ENCODE results near the gene SYNDIG1. TPM values are rescaled to one million over a fixed set of nuclear protein-coding genes. Genes with fewer than 3 reads are reported as not detected.

Gene SYNDIG1
- total RNA-seq, 2 experiments from 2014 or later, result not detected

DNA sequence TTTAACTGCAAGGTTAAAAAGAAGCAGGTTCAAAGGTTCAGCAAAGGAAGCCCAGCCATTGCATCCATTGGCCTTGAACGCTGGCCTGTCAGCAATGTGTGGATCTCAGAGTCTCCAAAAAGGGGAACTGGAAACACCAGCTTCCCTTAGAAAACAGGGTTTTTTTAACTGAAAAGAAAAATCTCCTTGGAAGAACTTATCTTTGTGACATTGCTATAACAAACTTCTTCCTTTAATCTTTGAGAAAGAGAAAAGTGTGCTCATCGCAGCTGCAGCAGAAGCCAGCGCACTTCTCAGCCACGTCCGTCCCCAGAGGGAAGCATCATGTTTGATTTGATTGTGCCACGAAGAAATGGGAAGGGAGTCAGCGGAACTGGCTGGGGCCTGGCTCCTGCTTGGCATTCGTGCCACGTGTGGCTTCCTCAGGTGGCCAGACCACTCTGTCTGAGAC lies 215.0 kb downstream of the SYNDIG1 start:
- ChIA-PET CTCF (ENCODE audit: unreplicated experiment) (no interaction called here), POLR2A (interaction anchor here (0.7 kb wide), 1 partner anchor 18 kb away, joined by 4 read pairs; no protein-coding TSS in a partner anchor)
- no peak for DNase-seq (ENCODE audit: low spot score)
- TF ChIP-seq, protein P1, sequence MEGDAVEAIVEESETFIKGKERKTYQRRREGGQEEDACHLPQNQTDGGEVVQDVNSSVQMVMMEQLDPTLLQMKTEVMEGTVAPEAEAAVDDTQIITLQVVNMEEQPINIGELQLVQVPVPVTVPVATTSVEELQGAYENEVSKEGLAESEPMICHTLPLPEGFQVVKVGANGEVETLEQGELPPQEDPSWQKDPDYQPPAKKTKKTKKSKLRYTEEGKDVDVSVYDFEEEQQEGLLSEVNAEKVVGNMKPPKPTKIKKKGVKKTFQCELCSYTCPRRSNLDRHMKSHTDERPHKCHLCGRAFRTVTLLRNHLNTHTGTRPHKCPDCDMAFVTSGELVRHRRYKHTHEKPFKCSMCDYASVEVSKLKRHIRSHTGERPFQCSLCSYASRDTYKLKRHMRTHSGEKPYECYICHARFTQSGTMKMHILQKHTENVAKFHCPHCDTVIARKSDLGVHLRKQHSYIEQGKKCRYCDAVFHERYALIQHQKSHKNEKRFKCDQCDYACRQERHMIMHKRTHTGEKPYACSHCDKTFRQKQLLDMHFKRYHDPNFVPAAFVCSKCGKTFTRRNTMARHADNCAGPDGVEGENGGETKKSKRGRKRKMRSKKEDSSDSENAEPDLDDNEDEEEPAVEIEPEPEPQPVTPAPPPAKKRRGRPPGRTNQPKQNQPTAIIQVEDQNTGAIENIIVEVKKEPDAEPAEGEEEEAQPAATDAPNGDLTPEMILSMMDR (conservative IDR thresholded peaks at IDR 0.05; ENCODE audit: low read length), result no peak
- TF ChIP-seq EZH2phosphoT487 (IDR thresholded peaks at IDR 0.05; ENCODE audit: borderline replicate concordance, low read depth, low read length), result no peak
- no TSS peak for BruUV-seq (replicated peaks)
- intact Hi-C loops (cut with micrococcal nuclease; ENCODE audit: unreplicated experiment), result no loop called here
- no peaks in the 10 kb centered on the region for H3K9me2 ChIP-seq (ENCODE audit: insufficient read depth, low read length)
- no peaks in the 10 kb centered on the region for H4K20me1 ChIP-seq (ENCODE audit: insufficient read depth, low read length)
- H2AFZ ChIP-seq (ENCODE audit: low read length), result no peak overlapping the region
- H3K9me3 ChIP-seq (ENCODE audit: low read length), result 0 out of 2 replicates have a peak, but pooled peaks cover 4% of the 10 kb centered on the region
- no peaks in the 10 kb centered on the region for H3K4me1 ChIP-seq (ENCODE audit: insufficient read depth, low read length, poor library complexity, severe bottlenecking)
- no peak overlapping the region for H3K27ac ChIP-seq (ENCODE audit: low read depth, low read length, poor library complexity, severe bottlenecking)
- H3K36me3 ChIP-seq (ENCODE audit: insufficient read depth, low read length), result no peaks in the 10 kb centered on the region
- H3K4me2 ChIP-seq (ENCODE audit: low read length), result no peak overlapping the region
- H3K79me2 ChIP-seq (ENCODE audit: insufficient read depth, low read depth, low read length), result no peaks in the 10 kb centered on the region
- no peak overlapping the region for H3K4me3 ChIP-seq (ENCODE audit: low read depth, low read length, poor library complexity, severe bottlenecking)

DNA sequence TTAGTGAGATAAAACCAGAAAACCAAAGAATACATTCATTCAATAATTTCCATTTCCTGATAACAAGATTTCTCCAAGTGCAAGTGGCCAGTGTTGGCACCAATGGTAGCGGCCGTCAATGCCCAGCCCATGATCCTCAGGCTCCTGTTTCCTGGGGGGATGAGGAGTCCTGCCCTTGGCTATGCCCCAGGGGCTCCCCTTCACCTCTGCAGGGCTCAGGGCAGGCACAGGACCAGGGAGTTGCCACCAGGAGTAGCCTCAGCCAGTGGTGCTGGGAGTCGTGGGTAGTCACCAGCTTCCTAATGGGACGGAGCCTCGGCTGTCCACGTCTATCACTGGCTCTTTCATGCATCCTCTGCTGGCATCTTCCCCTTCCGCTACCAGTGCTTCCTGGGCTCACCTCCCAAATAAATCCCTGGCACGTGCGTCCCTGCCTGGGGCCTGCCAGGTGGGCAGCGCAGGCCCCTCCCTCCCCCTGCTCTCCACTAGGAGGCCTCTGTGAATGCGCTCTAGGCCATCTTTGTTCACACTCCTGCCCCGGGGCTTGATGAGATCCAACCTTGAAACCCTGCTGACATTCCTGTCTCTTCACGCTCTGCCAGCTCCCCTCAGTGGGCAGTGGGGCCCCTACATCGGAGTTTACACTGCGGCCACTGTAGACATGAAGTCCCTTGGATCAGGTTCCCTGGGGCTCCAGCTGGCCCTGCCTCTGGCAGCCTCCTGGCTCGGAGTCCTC lies 215.7 kb downstream of the SYNDIG1 start:
- ChIA-PET POLR2A (interaction anchor here (0.7 kb wide), 1 partner anchor 17 kb away, joined by 4 read pairs; no protein-coding TSS in a partner anchor), CTCF (ENCODE audit: unreplicated experiment) (no interaction called here)
- DNase-seq (ENCODE audit: low spot score), result no peak
- Histone ChIP-seq H3K4me1 (ENCODE audit: insufficient read depth, low read length, poor library complexity, severe bottlenecking) (no peaks in the 10 kb centered on the region), H2AFZ (ENCODE audit: low read length) (no peak overlapping the region), H3K9me3 (ENCODE audit: low read length) (0 out of 2 replicates have a peak, but pooled peaks cover 4% of the 10 kb centered on the region), H3K36me3 (ENCODE audit: insufficient read depth, low read length) (no peaks in the 10 kb centered on the region), H3K79me2 (ENCODE audit: insufficient read depth, low read depth, low read length) (no peaks in the 10 kb centered on the region), H3K4me3 (ENCODE audit: low read depth, low read length, poor library complexity, severe bottlenecking) (no peak overlapping the region), H3K4me2 (ENCODE audit: low read length) (no peak overlapping the region), H3K27ac (ENCODE audit: low read depth, low read length, poor library complexity, severe bottlenecking) (no peak overlapping the region), H4K20me1 (ENCODE audit: insufficient read depth, low read length) (no peaks in the 10 kb centered on the region), H3K9me2 (ENCODE audit: insufficient read depth, low read length) (no peaks in the 10 kb centered on the region)
- BruUV-seq (replicated peaks), result no TSS peak
- no peak for TF ChIP-seq EZH2phosphoT487 (IDR thresholded peaks at IDR 0.05; ENCODE audit: borderline replicate concordance, low read depth, low read length)
- TF ChIP-seq, protein P1 (conservative IDR thresholded peaks at IDR 0.05; ENCODE audit: low read length), result no peak
- intact Hi-C loops (cut with micrococcal nuclease; ENCODE audit: unreplicated experiment), result no loop called here

DNA sequence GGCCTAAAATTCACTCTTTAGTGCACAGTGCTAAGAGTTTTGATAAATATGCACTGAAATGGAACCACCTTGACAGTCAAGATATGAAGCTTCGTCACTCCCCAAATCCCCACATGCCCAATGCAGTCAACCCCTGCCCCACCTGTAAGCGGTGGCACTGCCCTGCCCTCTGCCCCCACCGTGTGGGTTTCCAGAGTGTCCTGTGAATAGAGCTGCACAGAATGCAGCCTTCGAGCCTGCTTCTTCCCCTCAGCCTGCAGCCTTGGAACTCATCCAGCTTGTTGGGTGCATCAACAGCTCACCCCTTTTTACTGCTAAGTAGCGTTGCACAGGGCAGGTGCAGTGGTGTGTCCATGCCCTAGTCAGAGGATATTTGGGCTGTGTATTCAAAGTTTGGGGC lies 216.3 kb downstream of the SYNDIG1 start:
- intact Hi-C loops (cut with micrococcal nuclease; ENCODE audit: unreplicated experiment), result no loop called here
- Histone ChIP-seq H4K20me1 (ENCODE audit: insufficient read depth, low read length) (no peaks in the 10 kb centered on the region), H3K4me1 (ENCODE audit: insufficient read depth, low read length, poor library complexity, severe bottlenecking) (no peaks in the 10 kb centered on the region), H3K9me3 (ENCODE audit: low read length) (0 out of 2 replicates have a peak, but pooled peaks cover 4% of the 10 kb centered on the region), H3K36me3 (ENCODE audit: insufficient read depth, low read length) (no peaks in the 10 kb centered on the region), H3K4me2 (ENCODE audit: low read length) (no peak overlapping the region), H3K9me2 (ENCODE audit: insufficient read depth, low read length) (no peaks in the 10 kb centered on the region), H3K27ac (ENCODE audit: low read depth, low read length, poor library complexity, severe bottlenecking) (no peak overlapping the region), H2AFZ (ENCODE audit: low read length) (no peak overlapping the region), H3K79me2 (ENCODE audit: insufficient read depth, low read depth, low read length) (no peaks in the 10 kb centered on the region), H3K4me3 (ENCODE audit: low read depth, low read length, poor library complexity, severe bottlenecking) (no peak overlapping the region)
- no peak for DNase-seq (ENCODE audit: low spot score)
- ChIA-PET CTCF (ENCODE audit: unreplicated experiment) (no interaction called here), POLR2A (no interaction called here)
- no peak for TF ChIP-seq EZH2phosphoT487 (IDR thresholded peaks at IDR 0.05; ENCODE audit: borderline replicate concordance, low read depth, low read length)
- TF ChIP-seq, protein P1 (conservative IDR thresholded peaks at IDR 0.05; ENCODE audit: low read length), result no peak
- no TSS peak for BruUV-seq (replicated peaks)
